GM12801 (cell line): ENCODE measurements around the gene CKB.

Experiments
- TF ChIP-seq, protein P1 (sequence below): IDR thresholded peaks from one replicate; pipeline ENCODE4 v1.5.1; 2011; ENCODE audit warnings: control low read depth; ENCODE audit not compliant: insufficient read length; ENCODE audit errors: extremely low read depth

The CKB gene

DNA sequence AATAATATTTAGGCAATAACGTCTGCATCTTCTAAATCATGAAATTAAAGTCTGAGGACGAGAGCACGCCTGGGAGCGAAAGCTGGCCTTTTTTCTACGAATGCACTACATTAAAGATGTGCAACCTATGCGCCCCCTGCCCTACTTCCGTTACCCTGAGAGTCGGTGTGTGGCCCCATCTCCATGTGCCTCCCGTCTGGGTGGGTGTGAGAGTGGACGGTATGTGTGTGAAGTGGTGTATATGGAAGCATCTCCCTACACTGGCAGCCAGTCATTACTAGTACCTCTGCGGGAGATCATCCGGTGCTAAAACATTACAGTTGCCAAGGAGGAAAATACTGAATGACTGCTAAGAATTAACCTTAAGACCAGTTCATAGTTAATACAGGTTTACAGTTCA lies 19.3 kb downstream of the CKB start:
- TF ChIP-seq, protein P1, sequence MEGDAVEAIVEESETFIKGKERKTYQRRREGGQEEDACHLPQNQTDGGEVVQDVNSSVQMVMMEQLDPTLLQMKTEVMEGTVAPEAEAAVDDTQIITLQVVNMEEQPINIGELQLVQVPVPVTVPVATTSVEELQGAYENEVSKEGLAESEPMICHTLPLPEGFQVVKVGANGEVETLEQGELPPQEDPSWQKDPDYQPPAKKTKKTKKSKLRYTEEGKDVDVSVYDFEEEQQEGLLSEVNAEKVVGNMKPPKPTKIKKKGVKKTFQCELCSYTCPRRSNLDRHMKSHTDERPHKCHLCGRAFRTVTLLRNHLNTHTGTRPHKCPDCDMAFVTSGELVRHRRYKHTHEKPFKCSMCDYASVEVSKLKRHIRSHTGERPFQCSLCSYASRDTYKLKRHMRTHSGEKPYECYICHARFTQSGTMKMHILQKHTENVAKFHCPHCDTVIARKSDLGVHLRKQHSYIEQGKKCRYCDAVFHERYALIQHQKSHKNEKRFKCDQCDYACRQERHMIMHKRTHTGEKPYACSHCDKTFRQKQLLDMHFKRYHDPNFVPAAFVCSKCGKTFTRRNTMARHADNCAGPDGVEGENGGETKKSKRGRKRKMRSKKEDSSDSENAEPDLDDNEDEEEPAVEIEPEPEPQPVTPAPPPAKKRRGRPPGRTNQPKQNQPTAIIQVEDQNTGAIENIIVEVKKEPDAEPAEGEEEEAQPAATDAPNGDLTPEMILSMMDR: no peak

DNA sequence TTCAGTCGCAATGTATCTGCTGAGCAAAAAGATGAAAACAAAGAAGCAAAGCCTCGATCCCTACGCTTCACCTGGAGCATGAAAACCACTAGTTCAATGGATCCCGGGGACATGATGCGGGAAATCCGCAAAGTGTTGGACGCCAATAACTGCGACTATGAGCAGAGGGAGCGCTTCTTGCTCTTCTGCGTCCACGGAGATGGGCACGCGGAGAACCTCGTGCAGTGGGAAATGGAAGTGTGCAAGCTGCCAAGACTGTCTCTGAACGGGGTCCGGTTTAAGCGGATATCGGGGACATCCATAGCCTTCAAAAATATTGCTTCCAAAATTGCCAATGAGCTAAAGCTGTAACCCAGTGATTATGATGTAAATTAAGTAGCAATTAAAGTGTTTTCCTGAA lies 19.8 kb downstream of the CKB start:
- TF ChIP-seq, protein P1: no peak

GRCh38 chr14:103501921-103502669 lies 20.5 kb downstream of the CKB start:
- TF ChIP-seq, protein P1: no peak

GRCh38 chr14:103501041-103501870 lies 21.4 kb downstream of the CKB start:
- TF ChIP-seq, protein P1: no peak

- TF ChIP-seq, protein P1: no peak
Observed at GRCh38 chr14:103500148-103500990, 22.3 kb downstream of the CKB start.

DNA sequence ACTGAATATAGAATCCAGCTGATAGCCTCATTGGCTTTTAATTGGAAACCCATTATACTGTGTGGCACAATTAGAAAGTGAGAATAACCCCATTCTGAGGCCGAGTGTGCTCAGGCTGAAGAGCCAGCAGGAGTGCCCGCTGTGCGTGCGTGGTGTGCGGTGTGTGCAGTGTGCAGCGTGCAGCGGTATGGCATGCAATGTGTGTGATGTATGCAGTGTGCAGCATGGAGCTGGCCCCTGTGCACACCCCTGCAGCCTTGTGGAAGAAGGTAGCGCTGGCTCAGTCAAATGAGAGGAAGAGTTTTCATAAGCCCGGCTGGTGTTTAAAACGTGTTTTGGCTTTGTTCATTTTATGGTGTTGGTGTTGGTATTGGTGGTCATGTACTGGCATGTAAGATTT lies 22.9 kb downstream of the CKB start:
- TF ChIP-seq, protein P1: no peak

GRCh38 chr14:103496776-103497175 lies 25.9 kb downstream of the CKB start:
- TF ChIP-seq, protein P1: no peak
